BE2C (cell line): ENCODE data around the gene RAF1.

Experiments used
- DNase-seq: peaks from one replicate; pipeline ENCODE4 v3.0.0-alpha.2; 2020
- H3K27me3 ChIP-seq: fragments of 250-450 bp; sonication (Bioruptor Pico); 2 replicates; pipeline ENCODE4 v1.5.1; 2020; ENCODE audit warnings: mild to moderate bottlenecking
- H3K36me3 ChIP-seq: fragments of 250-450 bp; sonication (Bioruptor Pico); 2 replicates; pipeline ENCODE4 v1.5.1; 2020; ENCODE audit warnings: mild to moderate bottlenecking
- H3K4me1 ChIP-seq: fragments of 250-450 bp; sonication (Bioruptor Pico); 2 replicates; pipeline ENCODE4 v1.5.1; 2020
- H3K4me3 ChIP-seq: 2 replicates; pipeline ENCODE4 v1.5.1; 2011; ENCODE audit warnings: low read depth, low read length
- H3K9me3 ChIP-seq: fragments of 250-450 bp; sonication (Bioruptor Pico); 2 replicates; pipeline ENCODE4 v1.5.1; 2020
- CTCF ChIP-seq: IDR thresholded peaks from 2 replicates; pipeline ENCODE4 v1.5.1; 2012; ENCODE audit warnings: mild to moderate bottlenecking, low read depth, low read length

Gene RAF1

GRCh38 chr3:12695916-12696315 lies 32.0 kb upstream of the RAF1 start:
- Histone ChIP-seq H3K36me3 (no peaks in the 10 kb centered on the region), H3K4me3 (no peak overlapping the region), H3K27me3 (no peaks in the 10 kb centered on the region), H3K9me3 (no peaks in the 10 kb centered on the region), H3K4me1 (no peaks in the 10 kb centered on the region)
- DNase-seq: no peak
- TF ChIP-seq CTCF: no peak

- H3K4me3 ChIP-seq: no peak overlapping the region
- no peaks in the 10 kb centered on the region for H3K4me1 ChIP-seq
- no peak for TF ChIP-seq CTCF
- no peaks in the 10 kb centered on the region for H3K27me3 ChIP-seq
- H3K9me3 ChIP-seq: no peaks in the 10 kb centered on the region
- DNase-seq: no peak
- H3K36me3 ChIP-seq: no peaks in the 10 kb centered on the region
Observed at GRCh38 chr3:12695112-12695511, 31.2 kb upstream of the RAF1 start.

DNA sequence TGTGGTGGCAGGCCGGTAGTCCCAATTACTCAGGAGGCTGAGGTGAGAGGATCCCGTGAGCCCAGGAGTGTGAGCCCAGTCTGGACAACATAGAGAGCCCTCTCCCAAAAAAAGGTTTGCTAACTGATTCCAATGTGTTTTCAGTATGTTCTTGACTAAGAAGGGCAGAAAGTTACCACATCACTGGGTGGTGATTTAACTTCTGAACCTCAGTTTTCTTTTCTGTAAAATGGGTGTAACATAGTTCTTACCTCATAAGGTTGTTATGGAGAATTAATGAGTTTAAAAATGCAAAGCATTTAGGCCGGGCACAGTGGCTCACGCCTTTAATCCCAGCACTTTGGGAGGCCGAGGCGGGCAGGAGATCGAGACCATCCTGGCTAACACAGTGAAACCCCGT lies 28.5 kb upstream of the RAF1 start:
- no peaks in the 10 kb centered on the region for H3K36me3 ChIP-seq
- no peak for DNase-seq
- no peak overlapping the region for H3K4me3 ChIP-seq
- no peaks in the 10 kb centered on the region for H3K27me3 ChIP-seq
- H3K9me3 ChIP-seq: no peaks in the 10 kb centered on the region
- no peak for TF ChIP-seq CTCF
- H3K4me1 ChIP-seq: no peaks in the 10 kb centered on the region

GRCh38 chr3:12689997-12690711 lies 26.2 kb upstream of the RAF1 start:
- Histone ChIP-seq H3K4me1 (no peaks in the 10 kb centered on the region), H3K36me3 (no peaks in the 10 kb centered on the region), H3K27me3 (no peaks in the 10 kb centered on the region), H3K9me3 (no peaks in the 10 kb centered on the region), H3K4me3 (no peak overlapping the region)
- no peak for DNase-seq
- TF ChIP-seq CTCF: no peak

- DNase-seq: no peak
- no peak for TF ChIP-seq CTCF
- Histone ChIP-seq H3K4me3 (no peak overlapping the region), H3K9me3 (no peaks in the 10 kb centered on the region), H3K27me3 (no peaks in the 10 kb centered on the region), H3K4me1 (no peaks in the 10 kb centered on the region), H3K36me3 (no peaks in the 10 kb centered on the region)
Observed at GRCh38 chr3:12687948-12688347, 24.0 kb upstream of the RAF1 start.

- no peaks in the 10 kb centered on the region for H3K9me3 ChIP-seq
- no peak for DNase-seq
- H3K27me3 ChIP-seq: no peaks in the 10 kb centered on the region
- H3K4me3 ChIP-seq: no peak overlapping the region
- TF ChIP-seq CTCF: no peak
- no peaks in the 10 kb centered on the region for H3K4me1 ChIP-seq
- no peaks in the 10 kb centered on the region for H3K36me3 ChIP-seq
Observed at GRCh38 chr3:12686096-12686495, 22.2 kb upstream of the RAF1 start.
